A549 (cell line): ENCODE data around the gene TRIM13.

Experiments used
- CEBPB ChIP-seq, 2 experiments: fragments of >200 bp in 1 of 2; sonication (Bioruptor Twin) in 1 of 2; formaldehyde crosslinking in 1 of 2; IDR thresholded peaks; 2 replicates each; pipeline ENCODE4 v1.6.1; 2012 to 2016
- CHD4 ChIP-seq: fragments of 200-600 bp; sonication (generic); IDR thresholded peaks from 2 replicates; pipeline ENCODE4 v1.6.1; 2016; ENCODE audit warnings: antibody characterized with exemption, mild to moderate bottlenecking, borderline replicate concordance
- CTCF ChIP-seq: fragments of >200 bp; sonication (Bioruptor Twin); formaldehyde crosslinking; IDR thresholded peaks from 3 replicates; pipeline ENCODE4 v1.5.1; 2016
- HES2 ChIP-seq: fragments of >200 bp; sonication (Bioruptor Twin); formaldehyde crosslinking; IDR thresholded peaks from 2 replicates; pipeline ENCODE4 v1.6.1; 2016
- MAX ChIP-seq: IDR thresholded peaks from 2 replicates; pipeline ENCODE4 v1.6.1; 2012
- MAZ ChIP-seq: fragments of 150-350 bp; IDR thresholded peaks from 2 replicates; pipeline ENCODE4 v1.6.1; 2014; ENCODE audit warnings: antibody characterized with exemption, low read depth, low read length, borderline replicate concordance
- MYC ChIP-seq: IDR thresholded peaks from 2 replicates; pipeline ENCODE4 v1.6.1; 2012; ENCODE audit warnings: mild to moderate bottlenecking, inconsistent platforms, low read length, improper control_type of control experiment, borderline replicate concordance
- POLR2A ChIP-seq: IDR thresholded peaks from 2 replicates; pipeline ENCODE4 v1.6.1; 2012; ENCODE audit warnings: mild to moderate bottlenecking, low read length
- RAD21 ChIP-seq, 2 experiments: fragments of >200 bp in 1 of 2; sonication (Bioruptor Twin) in 1 of 2; formaldehyde crosslinking in 1 of 2; IDR thresholded peaks in 1 of 2; conservative IDR thresholded peaks in 1 of 2; 2 replicates in 1 of 2; 3 replicates in 1 of 2; pipeline ENCODE4 v1.6.1; 2012 to 2018; ENCODE audit warnings: inconsistent platforms in 1 of 2
- REST ChIP-seq: fragments of 200-600 bp; sonication (generic); IDR thresholded peaks from 2 replicates; pipeline ENCODE4 v1.6.1; 2016; ENCODE audit warnings: antibody characterized with exemption, mild to moderate bottlenecking, moderate library complexity
- RFX5 ChIP-seq: fragments of 450-650 bp; IDR thresholded peaks from 2 replicates; pipeline ENCODE4 v1.7.1; 2014; ENCODE audit warnings: antibody characterized with exemption, mild to moderate bottlenecking, moderate library complexity
- SMC3 ChIP-seq: fragments of >200 bp; sonication (Bioruptor Twin); formaldehyde crosslinking; IDR thresholded peaks from 3 replicates; pipeline ENCODE4 v1.6.1; 2018; ENCODE audit warnings: inconsistent platforms
- USF2 ChIP-seq: fragments of 450-650 bp; IDR thresholded peaks from 2 replicates; pipeline ENCODE4 v1.6.1; 2014; ENCODE audit warnings: antibody characterized with exemption

GRCh38 chr13:49958321-49958720, 38.5 kb upstream of the TRIM13 start:
- no peak for TF ChIP-seq MYC
- no peak for TF ChIP-seq RAD21 (conservative IDR thresholded peaks at IDR 0.05 in 1 of 2, IDR thresholded peaks at IDR 0.05 in 1 of 2)
- no peak for TF ChIP-seq CTCF
- no peak for TF ChIP-seq SMC3
- no peak for TF ChIP-seq CEBPB (IDR thresholded peaks at IDR 0.05)
- TF ChIP-seq POLR2A = no peak
- TF ChIP-seq HES2 = no peak
- no peak for TF ChIP-seq USF2
- TF ChIP-seq CHD4 = no peak
- TF ChIP-seq MAZ = no peak
- TF ChIP-seq MAX = no peak
- TF ChIP-seq RFX5 = no peak
- TF ChIP-seq REST = no peak
